IMR-90 (cell line): ENCODE data around the gene MICAL2. TPM values are rescaled to one million over a fixed set of nuclear protein-coding genes. Genes with fewer than 3 reads are reported as not detected.

Experiments used
- ATAC-seq: fragments of 200-7000 bp; cut with Tn5 transposase; 2 replicates; pipeline ENCODE4 v1.9.1; 2020; ENCODE audit warnings: low read depth, mild to moderate bottlenecking, moderate library complexity
- BruUV-seq: library from RNA; stranded (reverse); fragments of 400-500 nt; replicated peaks from 2 replicates; lab custom pipeline; 2021; lab: Mats Ljungman, UMichigan
- CTCF ChIA-PET: fragments of 300-600 bp; formaldehyde crosslinking; extraction: SDS; loops from one replicate; lab custom pipeline; 2021; ENCODE audit warnings: antibody characterized with exemption; lab: Yijun Ruan, JAX
- POLR2A ChIA-PET: fragments of 300-600 bp; sonication (Branson Sonifier 250); formaldehyde crosslinking; loops from one replicate; lab custom pipeline; 2022; ENCODE audit warnings: antibody characterized with exemption; ENCODE audit not compliant: unreplicated experiment; lab: Charles Lee
- DNase-seq: peaks from one replicate; pipeline ENCODE4 v3.0.0; 2013
- H2AFZ ChIP-seq: replicated peaks from 2 replicates; pipeline ENCODE3; 2013; ENCODE audit warnings: low read length, mild to moderate bottlenecking; ENCODE audit not compliant: poor library complexity
- H2AK5ac ChIP-seq: 2 replicates; pipeline ENCODE4 v1.6.1; 2013; ENCODE audit warnings: low read depth, low read length, inconsistent platforms
- H2AK9ac ChIP-seq: replicated peaks from 2 replicates; pipeline ENCODE3; 2013; ENCODE audit warnings: mild to moderate bottlenecking, low read depth, low read length, moderate library complexity; ENCODE audit not compliant: poor library complexity
- H2BK120ac ChIP-seq: 2 replicates; pipeline ENCODE4 v1.6.1; 2013; ENCODE audit warnings: low read depth, low read length, inconsistent platforms
- H2BK15ac ChIP-seq: 3 replicates; pipeline ENCODE4 v1.6.1; 2013; ENCODE audit warnings: low read depth, low read length, inconsistent platforms
- H2BK20ac ChIP-seq: 2 replicates; pipeline ENCODE4 v1.6.1; 2013; ENCODE audit warnings: low read depth, mild to moderate bottlenecking, inconsistent platforms, low read length, moderate library complexity
- H2BK5ac ChIP-seq: 2 replicates; pipeline ENCODE4 v1.6.1; 2013; ENCODE audit warnings: mild to moderate bottlenecking, low read depth, low read length, inconsistent platforms; ENCODE audit not compliant: poor library complexity, severe bottlenecking
- H3K14ac ChIP-seq: replicated peaks from 2 replicates; pipeline ENCODE4 v1.6.1; 2013; ENCODE audit warnings: low read depth, low read length, inconsistent platforms
- H3K18ac ChIP-seq: 2 replicates; pipeline ENCODE4 v1.6.1; 2013; ENCODE audit warnings: low read depth, low read length, control low read depth
- H3K23ac ChIP-seq: 2 replicates; pipeline ENCODE4 v1.6.1; 2013; ENCODE audit warnings: low read depth, low read length, inconsistent platforms
- H3K27ac ChIP-seq: 2 replicates; pipeline ENCODE4 v1.5.1; 2013; ENCODE audit warnings: mild to moderate bottlenecking, control low read depth, low read length; ENCODE audit not compliant: insufficient read depth
- H3K27me3 ChIP-seq: 2 replicates; pipeline ENCODE4 v1.6.1; 2013; ENCODE audit warnings: low read length; ENCODE audit not compliant: control insufficient read depth, insufficient read depth
- H3K36me3 ChIP-seq: 2 replicates; pipeline ENCODE4 v1.6.1; 2013; ENCODE audit warnings: low read length, mixed read lengths; ENCODE audit not compliant: control insufficient read depth, insufficient read depth
- H3K4ac ChIP-seq: 2 replicates; pipeline ENCODE4 v1.6.1; 2013; ENCODE audit warnings: low read depth, low read length, inconsistent platforms
- H3K4me1 ChIP-seq: 2 replicates; pipeline ENCODE4 v1.6.1; 2013; ENCODE audit warnings: low read length, mixed read lengths; ENCODE audit not compliant: control insufficient read depth, insufficient read depth
- H3K4me2 ChIP-seq: 2 replicates; pipeline ENCODE4 v1.6.1; 2013; ENCODE audit warnings: low read depth, mild to moderate bottlenecking, control low read depth, low read length, moderate library complexity
- H3K4me3 ChIP-seq: 2 replicates; pipeline ENCODE4 v1.5.1; 2013; ENCODE audit warnings: low read depth, mild to moderate bottlenecking, control low read depth, low read length, moderate library complexity; ENCODE audit not compliant: insufficient read depth
- H3K56ac ChIP-seq: 2 replicates; pipeline ENCODE4 v1.6.1; 2013; ENCODE audit warnings: low read length, inconsistent platforms; ENCODE audit not compliant: insufficient read depth; ENCODE audit errors: extremely low read depth
- H3K79me1 ChIP-seq, 2 experiments: 2 replicates each; pipeline ENCODE4 v1.6.1; 2013; ENCODE audit warnings: low read length in 2 of 2, inconsistent platforms in 1 of 2, low read depth in 1 of 2
- H3K9ac ChIP-seq: 2 replicates; pipeline ENCODE4 v1.6.1; 2013; ENCODE audit warnings: low read depth, low read length, control low read depth
- H3K9me1 ChIP-seq: 2 replicates; pipeline ENCODE4 v1.6.1; 2013; ENCODE audit warnings: low read length, inconsistent platforms; ENCODE audit not compliant: insufficient read depth
- H3K9me3 ChIP-seq: 2 replicates; pipeline ENCODE4 v1.6.1; 2013; ENCODE audit warnings: low read length; ENCODE audit not compliant: control insufficient read depth, insufficient read depth
- H4K20me1 ChIP-seq: 2 replicates; pipeline ENCODE4 v1.6.1; 2013; ENCODE audit warnings: low read length, inconsistent platforms; ENCODE audit not compliant: insufficient read depth
- H4K5ac ChIP-seq: 2 replicates; pipeline ENCODE4 v1.6.1; 2013; ENCODE audit warnings: mild to moderate bottlenecking, low read depth, low read length, control low read depth
- H4K8ac ChIP-seq, 2 experiments: 2 replicates each; pipeline ENCODE4 v1.6.1; 2013; ENCODE audit warnings: low read depth in 2 of 2, low read length in 2 of 2, control low read depth in 1 of 2, inconsistent platforms in 1 of 2
- H4K91ac ChIP-seq: 2 replicates; pipeline ENCODE4 v1.6.1; 2013; ENCODE audit warnings: low read depth, low read length, inconsistent platforms; ENCODE audit not compliant: insufficient read depth
- BHLHE40 ChIP-seq: fragments of 150-350 bp; IDR thresholded peaks from 2 replicates; pipeline ENCODE4 v1.6.1; 2016; ENCODE audit warnings: mild to moderate bottlenecking, low read depth, low read length
- CHD1 ChIP-seq: IDR thresholded peaks from 2 replicates; pipeline ENCODE4 v1.6.1; 2012; ENCODE audit warnings: low read depth, low read length, improper control_type of control experiment
- FOS ChIP-seq: fragments of 150-350 bp; IDR thresholded peaks from 2 replicates; pipeline ENCODE4 v1.6.1; 2016; ENCODE audit warnings: low read depth, low read length
- MAZ ChIP-seq: IDR thresholded peaks from 2 replicates; pipeline ENCODE4 v1.6.1; 2012; ENCODE audit warnings: low read depth, mild to moderate bottlenecking, low read length, improper control_type of control experiment, moderate library complexity, borderline replicate concordance
- MXI1 ChIP-seq: IDR thresholded peaks from 2 replicates; pipeline ENCODE4 v1.6.1; 2012; ENCODE audit warnings: low read depth, mild to moderate bottlenecking, low read length, moderate library complexity, borderline replicate concordance
- NFE2L2 ChIP-seq: fragments of 150-350 bp; IDR thresholded peaks from 2 replicates; pipeline ENCODE4 v1.6.1; 2016; ENCODE audit warnings: low read depth, mild to moderate bottlenecking, low read length
- POLR2A ChIP-seq: IDR thresholded peaks from 2 replicates; pipeline ENCODE4 v1.6.1; 2012; ENCODE audit warnings: mild to moderate bottlenecking, low read depth, low read length
- RAD21 ChIP-seq: IDR thresholded peaks from 2 replicates; pipeline ENCODE4 v1.6.1; 2012; ENCODE audit warnings: low read length, improper control_type of control experiment
- RFX5 ChIP-seq: IDR thresholded peaks from 2 replicates; pipeline ENCODE4 v1.8.0; 2012; ENCODE audit warnings: low read depth, mild to moderate bottlenecking, low read length, moderate library complexity
- SMC3 ChIP-seq: fragments of 150-350 bp; IDR thresholded peaks from 2 replicates; pipeline ENCODE4 v1.6.1; 2016; ENCODE audit warnings: low read depth, mild to moderate bottlenecking, antibody characterized with exemption, low read length, moderate library complexity
- WGBS, 2 experiments: methylation state at CpG; one replicate each; pipeline versions ENCODE4 v1.1.5 to v1.1.7; 2013; ENCODE audit warnings: missing lambda C conversion rate in 2 of 2; ENCODE audit not compliant: insufficient read length in 1 of 2; ENCODE audit errors: extremely low coverage in 2 of 2; 5-methylcytosine and 5-hydroxymethylcytosine counted together
- dilution Hi-C: fragments of 300-500 bp; cut with HindIII; formaldehyde crosslinking; loops from one replicate; pipeline ENCODE4 v1.14.3; 2018; ENCODE audit warnings: low sequenced_read_pairs; ENCODE audit not compliant: unreplicated experiment
- in situ Hi-C: fragments of 300-500 bp; cut with MboI; formaldehyde crosslinking; loops from 3 replicates; pipeline ENCODE4 v1.14.3; 2019; ENCODE audit warnings: low sequenced_read_pairs, inconsistent platforms, mixed read lengths
- intact Hi-C: fragments of 100-400 bp; cut with micrococcal nuclease; formaldehyde crosslinking; loops from 2 replicates; pipeline ENCODE4 v1.10.0; 2022
- polyA plus RNA-seq, 3 experiments: library from polyadenylated mRNA; depleted of rRNA; stranded (reverse); fragments of >200 nt; gene quantifications; 2 replicates each; pipeline ENCODE4 v1.2.3, GENCODE V29; 2012; ENCODE audit warnings: low replicate concordance in 1 of 3
- total RNA-seq: library from RNA; depleted of rRNA; stranded (reverse); fragments of >200 nt; gene quantifications from 2 replicates; pipeline ENCODE4 v1.2.3, GENCODE V29; 2012
- TF ChIP-seq, protein P1 (sequence below): conservative IDR thresholded peaks from 2 replicates; pipeline ENCODE4 v1.5.1; 2012; ENCODE audit warnings: mild to moderate bottlenecking, low read depth, low read length, improper control_type of control experiment
- TF ChIP-seq, protein P2 (sequence below): fragments of 150-350 bp; IDR thresholded peaks from 2 replicates; pipeline ENCODE4 v1.6.1; 2017; ENCODE audit warnings: mild to moderate bottlenecking, antibody characterized with exemption, low read length, low read depth

The MICAL2 gene
- total and polyA plus RNA-seq, 2 of the 4 experiments (the other 2 are of a cell fraction) = 170 to 336 TPM

DNA sequence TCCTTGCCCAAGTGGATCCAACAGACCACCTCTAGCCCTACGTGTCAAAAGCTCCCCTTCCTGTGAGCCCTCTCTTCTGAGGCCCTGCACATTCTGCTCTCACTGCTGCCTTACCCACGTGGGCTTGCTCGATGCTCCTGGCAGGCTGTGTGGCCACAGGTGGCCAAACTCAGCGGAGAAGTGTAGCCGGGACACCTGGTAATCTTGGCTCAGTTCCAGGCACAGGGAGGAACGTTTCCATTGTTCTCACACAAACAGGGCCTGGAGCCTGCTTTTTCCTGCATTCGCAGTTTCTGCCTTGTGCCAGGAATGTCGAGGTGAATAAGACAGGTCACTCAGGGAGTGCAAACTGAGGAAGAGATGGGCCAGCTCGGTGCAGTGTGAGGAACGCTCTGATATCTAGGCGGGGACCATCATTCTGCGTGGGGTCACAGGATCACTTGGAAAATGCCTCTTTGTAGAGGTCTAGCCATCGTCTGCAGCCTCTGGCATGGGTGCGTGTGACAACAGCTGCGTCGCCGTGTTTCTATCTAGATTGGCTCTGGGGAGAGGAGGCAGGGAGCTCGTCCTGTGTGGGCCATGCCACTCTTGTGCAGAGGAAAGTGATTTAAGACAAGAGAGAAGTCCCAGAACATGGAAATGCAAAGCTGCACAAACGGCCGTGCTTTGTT, 139.3 kb downstream of the MICAL2 start (continued):
- no peak for TF ChIP-seq MXI1

DNA sequence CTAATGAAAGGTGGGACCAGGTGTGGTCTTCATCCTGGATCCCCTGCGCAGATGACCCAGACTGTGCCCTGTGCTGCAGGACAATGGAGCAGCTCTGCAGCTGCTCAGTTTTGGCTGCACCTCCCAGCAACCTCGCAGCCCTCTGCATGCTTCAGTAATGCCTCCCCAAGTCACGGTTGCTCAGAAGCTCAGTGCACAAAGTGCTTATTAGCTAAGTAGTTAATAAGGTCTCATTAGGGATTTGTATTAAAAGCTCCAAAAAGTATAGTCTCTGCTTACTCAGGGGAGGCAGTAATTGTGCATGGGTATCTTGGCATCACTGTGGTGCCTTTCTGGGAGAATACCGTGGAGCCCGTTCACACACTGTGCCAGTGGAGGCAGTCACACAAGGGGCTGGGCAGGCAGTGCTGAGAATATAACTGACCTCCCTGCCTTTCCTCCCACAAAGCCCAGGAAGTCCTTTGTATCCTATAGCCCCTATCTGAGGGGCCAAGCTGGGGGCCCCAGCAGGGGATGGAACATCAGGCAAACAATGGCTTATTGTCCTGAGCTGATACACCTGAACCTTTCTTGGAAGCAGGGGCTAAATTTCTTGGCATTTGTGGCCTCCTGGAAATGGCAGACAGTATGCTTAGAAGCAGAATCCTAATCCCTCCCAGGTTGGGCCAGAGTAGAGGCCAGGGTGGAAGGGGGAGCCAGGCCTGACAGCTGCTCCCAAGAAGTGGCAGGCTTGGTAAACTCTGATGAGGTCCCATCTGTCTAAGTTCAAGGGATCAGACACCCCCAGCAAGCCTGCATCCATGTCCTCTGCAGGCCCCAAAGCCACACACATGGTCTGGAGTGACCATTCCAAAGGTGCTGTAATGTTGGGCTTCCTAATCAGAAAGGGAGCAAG, 141.5 kb downstream of the MICAL2 start:
- dilution Hi-C loops (no loop called here), intact Hi-C loops (no loop called here), in situ Hi-C loops (loop anchor here (25.0 kb wide), 1 partner anchor 1465 kb away; no protein-coding TSS in a partner anchor)
- Histone ChIP-seq H4K20me1 (no peaks in the 10 kb centered on the region), H3K4ac (no peak overlapping the region), H3K4me1 (peaks cover 4% of the 10 kb centered on the region; the same call in 1 of the 2 replicates), H3K23ac (no peak overlapping the region), H3K56ac (no peak overlapping the region), H3K9me1 (peaks cover 22% of the 10 kb centered on the region), H4K5ac (no peak overlapping the region), H3K18ac (no peak overlapping the region), H2BK20ac (no peak overlapping the region), H2BK15ac (no peak overlapping the region), H3K9me3 (no peaks in the 10 kb centered on the region), H4K8ac (no peak overlapping the region), H3K27ac (no peak overlapping the region), H3K4me3 (no peak overlapping the region), H3K14ac (no peak overlapping the region; the same call in 1 of the 2 replicates), H2BK5ac (no peak overlapping the region), H2AK5ac (no peak overlapping the region), H3K9ac (no peak overlapping the region), H3K27me3 (no peaks in the 10 kb centered on the region), H3K79me1 (peaks cover 35 to 93% of the 10 kb centered on the region in 2 experiments), H2BK120ac (no peak overlapping the region), H2AFZ (no peak overlapping the region), H3K4me2 (no peak overlapping the region), H2AK9ac (no peak overlapping the region), H3K36me3 (peaks cover 41% of the 10 kb centered on the region), H4K91ac (no peak overlapping the region)
- no CpG with 5 or more reads among the region's 5 CpGs for WGBS, 2 experiments
- no TSS peak for BruUV-seq
- DNase-seq (no peak), ATAC-seq (no peak)
- CTCF ChIA-PET = no interaction called here
- POLR2A ChIA-PET = no interaction called here
- no peak for TF ChIP-seq BHLHE40
- no peak for TF ChIP-seq POLR2A
- no peak for TF ChIP-seq CHD1
- no peak for TF ChIP-seq RAD21
- TF ChIP-seq, protein P1, sequence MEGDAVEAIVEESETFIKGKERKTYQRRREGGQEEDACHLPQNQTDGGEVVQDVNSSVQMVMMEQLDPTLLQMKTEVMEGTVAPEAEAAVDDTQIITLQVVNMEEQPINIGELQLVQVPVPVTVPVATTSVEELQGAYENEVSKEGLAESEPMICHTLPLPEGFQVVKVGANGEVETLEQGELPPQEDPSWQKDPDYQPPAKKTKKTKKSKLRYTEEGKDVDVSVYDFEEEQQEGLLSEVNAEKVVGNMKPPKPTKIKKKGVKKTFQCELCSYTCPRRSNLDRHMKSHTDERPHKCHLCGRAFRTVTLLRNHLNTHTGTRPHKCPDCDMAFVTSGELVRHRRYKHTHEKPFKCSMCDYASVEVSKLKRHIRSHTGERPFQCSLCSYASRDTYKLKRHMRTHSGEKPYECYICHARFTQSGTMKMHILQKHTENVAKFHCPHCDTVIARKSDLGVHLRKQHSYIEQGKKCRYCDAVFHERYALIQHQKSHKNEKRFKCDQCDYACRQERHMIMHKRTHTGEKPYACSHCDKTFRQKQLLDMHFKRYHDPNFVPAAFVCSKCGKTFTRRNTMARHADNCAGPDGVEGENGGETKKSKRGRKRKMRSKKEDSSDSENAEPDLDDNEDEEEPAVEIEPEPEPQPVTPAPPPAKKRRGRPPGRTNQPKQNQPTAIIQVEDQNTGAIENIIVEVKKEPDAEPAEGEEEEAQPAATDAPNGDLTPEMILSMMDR = no peak
- no peak for TF ChIP-seq NFE2L2
- TF ChIP-seq SMC3 = no peak
- TF ChIP-seq, protein P2, sequence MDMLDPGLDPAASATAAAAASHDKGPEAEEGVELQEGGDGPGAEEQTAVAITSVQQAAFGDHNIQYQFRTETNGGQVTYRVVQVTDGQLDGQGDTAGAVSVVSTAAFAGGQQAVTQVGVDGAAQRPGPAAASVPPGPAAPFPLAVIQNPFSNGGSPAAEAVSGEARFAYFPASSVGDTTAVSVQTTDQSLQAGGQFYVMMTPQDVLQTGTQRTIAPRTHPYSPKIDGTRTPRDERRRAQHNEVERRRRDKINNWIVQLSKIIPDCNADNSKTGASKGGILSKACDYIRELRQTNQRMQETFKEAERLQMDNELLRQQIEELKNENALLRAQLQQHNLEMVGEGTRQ = no peak
- TF ChIP-seq FOS = no peak
- TF ChIP-seq MAZ = no peak
- TF ChIP-seq RFX5 = no peak
